OCI-LY1 (cell line): ENCODE results near the gene B4GALT3.

Experiments used
- EZH2 ChIP-seq: fragments of 200-600 bp; sonication (generic), shearing (Covaris generic); IDR thresholded peaks from 2 replicates; pipeline ENCODE4 v1.8.0; 2017; ENCODE audit warnings: borderline replicate concordance, mixed run types, mild to moderate bottlenecking, antibody characterized with exemption, low read length, moderate library complexity, mixed read lengths
- TF ChIP-seq, protein P1 (sequence below): fragments of 200-600 bp; sonication (generic), shearing (Covaris generic); IDR thresholded peaks from 2 replicates; pipeline ENCODE4 v1.5.1; 2017; ENCODE audit warnings: mild to moderate bottlenecking, antibody characterized with exemption, low read length, moderate library complexity, mixed read lengths

DNA sequence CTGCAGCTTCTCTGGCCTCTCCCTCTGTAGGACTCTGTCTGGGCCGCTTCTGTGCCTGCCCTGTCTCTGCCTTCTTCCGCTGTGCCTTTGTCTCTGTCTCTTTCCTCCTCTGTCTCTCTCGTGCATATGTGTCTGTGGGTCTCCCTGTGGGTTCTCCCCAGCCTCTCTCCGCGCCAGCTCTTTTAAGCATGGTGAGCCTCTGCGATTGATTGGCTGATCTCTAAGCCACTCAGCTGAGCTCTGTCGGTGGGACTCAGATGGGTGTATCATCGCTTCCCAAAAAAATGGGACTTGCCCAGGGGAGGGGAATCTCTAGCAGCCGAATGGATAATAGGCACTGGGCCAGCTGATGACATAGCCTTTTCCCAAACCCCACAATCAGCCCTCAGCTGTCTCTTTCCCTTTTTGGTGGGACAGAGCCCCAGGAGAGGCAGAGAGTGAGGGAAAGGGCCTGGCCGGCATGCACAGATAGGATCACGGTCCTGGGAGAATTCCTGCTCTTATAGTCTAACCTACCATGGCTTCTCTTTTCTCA is 21.7 kb upstream of the B4GALT3 start, which contains the start of gene ADAMTS4:
- TF ChIP-seq, protein P1, sequence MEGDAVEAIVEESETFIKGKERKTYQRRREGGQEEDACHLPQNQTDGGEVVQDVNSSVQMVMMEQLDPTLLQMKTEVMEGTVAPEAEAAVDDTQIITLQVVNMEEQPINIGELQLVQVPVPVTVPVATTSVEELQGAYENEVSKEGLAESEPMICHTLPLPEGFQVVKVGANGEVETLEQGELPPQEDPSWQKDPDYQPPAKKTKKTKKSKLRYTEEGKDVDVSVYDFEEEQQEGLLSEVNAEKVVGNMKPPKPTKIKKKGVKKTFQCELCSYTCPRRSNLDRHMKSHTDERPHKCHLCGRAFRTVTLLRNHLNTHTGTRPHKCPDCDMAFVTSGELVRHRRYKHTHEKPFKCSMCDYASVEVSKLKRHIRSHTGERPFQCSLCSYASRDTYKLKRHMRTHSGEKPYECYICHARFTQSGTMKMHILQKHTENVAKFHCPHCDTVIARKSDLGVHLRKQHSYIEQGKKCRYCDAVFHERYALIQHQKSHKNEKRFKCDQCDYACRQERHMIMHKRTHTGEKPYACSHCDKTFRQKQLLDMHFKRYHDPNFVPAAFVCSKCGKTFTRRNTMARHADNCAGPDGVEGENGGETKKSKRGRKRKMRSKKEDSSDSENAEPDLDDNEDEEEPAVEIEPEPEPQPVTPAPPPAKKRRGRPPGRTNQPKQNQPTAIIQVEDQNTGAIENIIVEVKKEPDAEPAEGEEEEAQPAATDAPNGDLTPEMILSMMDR = no peak
- TF ChIP-seq EZH2 = no peak
